ENCODE data around the gene ZNF837.
"Not testable (repeated sequence)": the region's sequence is repeated elsewhere in the genome, so short reads cannot be mapped to it uniquely, and the experiment has no call there.

The ZNF837 gene

GRCh38 chr19:58350001-58350861, 30.6 kb downstream of the ZNF837 start:
- peak; percentile 31 for DNase-seq

GRCh38 chr19:58349590-58349989, 31.2 kb downstream of the ZNF837 start:
- no peak for DNase-seq

GRCh38 chr19:58348080-58348479, 32.8 kb downstream of the ZNF837 start:
- not testable (repeated sequence) for DNase-seq

GRCh38 chr19:58346961-58347929, 33.6 kb downstream of the ZNF837 start:
- peak; percentile 79 for DNase-seq

- no peak for DNase-seq
Measured at GRCh38 chr19:58345558-58345957, 35.3 kb downstream of the ZNF837 start.

GRCh38 chr19:58338825-58339558, 41.8 kb downstream of the ZNF837 start:
- no peak for DNase-seq

GRCh38 chr19:58338336-58338735, 42.5 kb downstream of the ZNF837 start:
- DNase-seq = no peak

- no peak for DNase-seq
Measured at GRCh38 chr19:58336820-58337219, 44.0 kb downstream of the ZNF837 start.

- DNase-seq = no peak
Measured at GRCh38 chr19:58336216-58336615, 44.6 kb downstream of the ZNF837 start.

GRCh38 chr19:58335630-58336029, 45.2 kb downstream of the ZNF837 start:
- DNase-seq = no peak

- no peak for DNase-seq
Measured at GRCh38 chr19:58334691-58335249, 46.1 kb downstream of the ZNF837 start.

GRCh38 chr19:58332697-58333096, 48.1 kb downstream of the ZNF837 start:
- DNase-seq = no peak

GRCh38 chr19:58330458-58330857, 50.4 kb downstream of the ZNF837 start:
- DNase-seq = no peak

GRCh38 chr19:58328999-58329398, 51.8 kb downstream of the ZNF837 start:
- no peak for DNase-seq

- peak; percentile 97 for DNase-seq
Measured at GRCh38 chr19:58326914-58327726, 53.7 kb downstream of the ZNF837 start, which contains the start of gene ZSCAN22. Gene ZSCAN22 (plus strand): TSS chr19:58326994. CDS start chr19:58334803, 7,809 bp downstream.

GRCh38 chr19:58326501-58326913, 54.3 kb downstream of the ZNF837 start:
- no peak for DNase-seq

GRCh38 chr19:58325311-58326022, 55.4 kb downstream of the ZNF837 start:
- no peak for DNase-seq

- no peak for DNase-seq
Measured at GRCh38 chr19:58319241-58319640, 61.6 kb downstream of the ZNF837 start.

GRCh38 chr19:58318297-58318696, 62.5 kb downstream of the ZNF837 start:
- DNase-seq = no peak

Data from femur (tissue), 1 donor.